Endothelial cell of umbilical vein (primary cell): Measurements from ENCODE around the gene TMEM220. TPM values are rescaled to one million over a fixed set of nuclear protein-coding genes. Genes with fewer than 3 reads are reported as not detected.

Source experiments
- BruUV-seq: library from RNA; stranded (reverse); fragments of 400-500 nt; replicated peaks from 2 replicates; lab custom pipeline; 2021; lab: Mats Ljungman, UMichigan
- CTCF ChIA-PET: fragments of 300-600, 350-600 bp; sonication (Branson Sonifier 250); formaldehyde crosslinking; loops from one replicate; lab custom pipeline; 2021; ENCODE audit warnings: antibody characterized with exemption, inconsistent platforms; lab: Charles Lee
- POLR2A ChIA-PET: fragments of 300-600, 350-600 bp; sonication (Branson Sonifier 250); formaldehyde crosslinking; loops from one replicate; lab custom pipeline; 2021; ENCODE audit warnings: antibody characterized with exemption, inconsistent platforms; lab: Charles Lee
- DNase-seq: peaks from one replicate; pipeline ENCODE4 v3.0.0-alpha.2; 2011; ENCODE audit warnings: low read depth, low spot score
- FAIRE-seq: peaks from 2 replicates; lab custom pipeline; 2011; peaks lifted over from hg19 to GRCh38; lab: Jason Lieb, UNC
- H2AFZ ChIP-seq: 2 replicates; pipeline ENCODE4 v1.6.0; 2012; ENCODE audit warnings: low read depth, low read length, control low read depth, inconsistent platforms
- H3K27ac ChIP-seq: 2 replicates; pipeline ENCODE4 v1.5.1; 2011; ENCODE audit warnings: low read depth, mild to moderate bottlenecking, control low read depth, low read length, moderate library complexity; ENCODE audit not compliant: insufficient read depth
- H3K27me3 ChIP-seq, 2 experiments: 2 replicates each; pipeline versions ENCODE4 v1.6.0 to v1.6.1; 2011; ENCODE audit warnings: low read length in 2 of 2, mixed read lengths in 1 of 2; ENCODE audit not compliant: control insufficient read depth in 2 of 2, insufficient read depth in 2 of 2
- H3K36me3 ChIP-seq, 2 experiments: 2 replicates in 1 of 2; 3 replicates in 1 of 2; pipeline ENCODE4 v1.5.1; 2011; ENCODE audit warnings: low read length in 2 of 2, mild to moderate bottlenecking in 1 of 2, moderate library complexity in 1 of 2; ENCODE audit not compliant: control insufficient read depth in 2 of 2, insufficient read depth in 2 of 2; ENCODE audit errors: extremely low read depth in 1 of 2
- H3K4me1 ChIP-seq: 3 replicates; pipeline ENCODE4 v1.5.1; 2011; ENCODE audit warnings: mild to moderate bottlenecking, low read length; ENCODE audit not compliant: control insufficient read depth, insufficient read depth; ENCODE audit errors: extremely low read depth
- H3K4me2 ChIP-seq: 2 replicates; pipeline ENCODE4 v1.6.1; 2011; ENCODE audit warnings: low read length, control low read depth, mixed read lengths; ENCODE audit not compliant: insufficient read depth
- H3K4me3 ChIP-seq, 3 experiments: fragments of 200-600 bp in 1 of 3; sonication (generic), shearing (Covaris generic) in 1 of 3; replicated peaks in 1 of 3; 2 replicates each; pipeline ENCODE4 v1.5.1; 2011 to 2016; ENCODE audit warnings: control low read depth in 3 of 3, low read length in 3 of 3, mild to moderate bottlenecking in 2 of 3, inconsistent platforms in 1 of 3, low read depth in 1 of 3, moderate library complexity in 1 of 3; ENCODE audit not compliant: insufficient read depth in 1 of 3
- H3K79me2 ChIP-seq: 2 replicates; pipeline ENCODE4 v1.6.0; 2012; ENCODE audit warnings: low read length, inconsistent platforms; ENCODE audit not compliant: control insufficient read depth, insufficient read depth
- H3K9ac ChIP-seq: replicated peaks from 2 replicates; pipeline ENCODE3; 2011; ENCODE audit warnings: low read length, control low read depth; ENCODE audit not compliant: insufficient read depth; ENCODE audit errors: extremely low read depth
- H3K9me1 ChIP-seq: replicated peaks from 3 replicates; pipeline ENCODE4 v1.6.0; 2011; ENCODE audit warnings: mild to moderate bottlenecking, low read length; ENCODE audit not compliant: control insufficient read depth, insufficient read depth; ENCODE audit errors: extremely low read depth
- H3K9me3 ChIP-seq: replicated peaks from 2 replicates; pipeline ENCODE4 v1.5.1; 2012; ENCODE audit warnings: low read length, inconsistent platforms; ENCODE audit not compliant: control insufficient read depth, insufficient read depth
- H4K20me1 ChIP-seq: replicated peaks from 2 replicates; pipeline ENCODE3; 2011; ENCODE audit warnings: mild to moderate bottlenecking, low read length; ENCODE audit not compliant: control insufficient read depth, insufficient read depth; ENCODE audit errors: extremely low read depth
- CTCF ChIP-seq, 2 donors: IDR thresholded peaks; 1 replicate in 1 of 2; 2 replicates in 1 of 2; pipeline ENCODE4 v1.5.1; 2011; ENCODE audit warnings: low read length in 2 of 2, mild to moderate bottlenecking in 2 of 2, moderate library complexity in 2 of 2, control low read depth in 1 of 2, inconsistent platforms in 1 of 2, low read depth in 1 of 2; ENCODE audit not compliant: insufficient read depth in 1 of 2; ENCODE audit errors: extremely low read depth in 1 of 2
- EZH2 ChIP-seq: IDR thresholded peaks from 2 replicates; pipeline ENCODE4 v1.6.1; 2012; ENCODE audit warnings: borderline replicate concordance, low read depth, mild to moderate bottlenecking, moderate library complexity, low read length, inconsistent platforms; ENCODE audit not compliant: severe bottlenecking
- FOS ChIP-seq: IDR thresholded peaks from 2 replicates; pipeline ENCODE4 v1.6.1; 2011; ENCODE audit warnings: mild to moderate bottlenecking, low read length, moderate library complexity, borderline replicate concordance; ENCODE audit not compliant: insufficient read depth
- GATA2 ChIP-seq: IDR thresholded peaks from 2 replicates; pipeline ENCODE4 v1.7.0; 2011; ENCODE audit warnings: low read depth, mild to moderate bottlenecking, moderate library complexity, mixed read lengths, low read length; ENCODE audit not compliant: insufficient read length, insufficient read depth
- JUN ChIP-seq: IDR thresholded peaks from 2 replicates; pipeline ENCODE4 v1.6.1; 2011; ENCODE audit warnings: borderline replicate concordance, low read depth; ENCODE audit not compliant: insufficient read length, insufficient read depth
- MAX ChIP-seq: IDR thresholded peaks from 2 replicates; pipeline ENCODE4 v1.6.1; 2011; ENCODE audit not compliant: insufficient read depth, insufficient read length
- MYC ChIP-seq: IDR thresholded peaks from one replicate; pipeline ENCODE4 v1.6.1; 2011; ENCODE audit warnings: mild to moderate bottlenecking, low read depth, low read length
- POLR2A ChIP-seq: IDR thresholded peaks from 2 replicates; pipeline ENCODE4 v1.6.1; 2012; ENCODE audit warnings: low read depth, mild to moderate bottlenecking, control low read depth, low read length
- POLR2AphosphoS5 ChIP-seq: IDR thresholded peaks from 2 replicates; pipeline ENCODE4 v1.6.1; 2012; ENCODE audit warnings: low read depth, mild to moderate bottlenecking, control low read depth, low read length, moderate library complexity; ENCODE audit not compliant: insufficient read depth
- dilution Hi-C: fragments of 300-500 bp; cut with MboI; formaldehyde crosslinking; loops from one replicate; pipeline ENCODE4 v1.15.0; 2019; ENCODE audit warnings: low sequenced_read_pairs; ENCODE audit not compliant: extremely low pct_ligation_motif_present
- intact Hi-C: fragments of 100-400 bp; cut with micrococcal nuclease; formaldehyde crosslinking; loops from one replicate; pipeline ENCODE4 v1.10.0; 2022
- polyA plus RNA-seq, 4 experiments: library from polyadenylated mRNA; depleted of rRNA in 3 of 4; stranded (reverse) in 3 of 4; unstranded in 1 of 4; fragments of >200 nt; gene quantifications; 2 replicates each; pipeline versions ENCODE4 v1.2.1 to v1.2.3, GENCODE V29; 2011 to 2012; ENCODE audit warnings: missing spikeins in 1 of 4
- total RNA-seq: library from RNA; stranded (reverse); gene quantifications from 2 replicates; pipeline ENCODE4 v1.2.3, GENCODE V29; 2021

The TMEM220 gene
- total and polyA plus RNA-seq, 2 donors (not counting 3 experiments of a cell fraction or from before 2014, with no cell fraction given): 3.6 to 11.2 TPM

GRCh38 chr17:10726196-10726595 is 3.6 kb downstream of the TMEM220 start:
- FAIRE-seq (no peak), DNase-seq (no peak)
- H3K79me2 ChIP-seq: no peaks in the 10 kb centered on the region
- no peak overlapping the region for H3K9ac ChIP-seq
- H3K4me2 ChIP-seq: no peak overlapping the region
- no peaks in the 10 kb centered on the region for H3K9me1 ChIP-seq
- H4K20me1 ChIP-seq: no peaks in the 10 kb centered on the region
- dilution Hi-C loops: no loop called here
- BruUV-seq: no TSS peak
- TF ChIP-seq MYC (no peak), MAX (no peak), POLR2AphosphoS5 (no peak), POLR2A (no peak)
- CTCF ChIA-PET: no interaction called here
- H3K4me3 ChIP-seq: no peak overlapping the region
- no peak overlapping the region for H3K27ac ChIP-seq
- no peaks in the 10 kb centered on the region for H3K36me3 ChIP-seq
- H2AFZ ChIP-seq: no peak overlapping the region
- H3K4me1 ChIP-seq: peaks cover 6% of the 10 kb centered on the region
- POLR2A ChIA-PET: no interaction called here
- no peaks in the 10 kb centered on the region for H3K9me3 ChIP-seq
- no peaks in the 10 kb centered on the region for H3K27me3 ChIP-seq
- intact Hi-C loops: no loop called here

GRCh38 chr17:10725262-10725661 is 4.6 kb downstream of the TMEM220 start:
- CTCF ChIA-PET: no interaction called here
- FAIRE-seq: no peak
- H3K9ac ChIP-seq: no peak overlapping the region
- no peaks in the 10 kb centered on the region for H3K9me1 ChIP-seq
- DNase-seq: no peak
- dilution Hi-C loops: no loop called here
- no TSS peak for BruUV-seq
- H3K9me3 ChIP-seq: no peaks in the 10 kb centered on the region
- no peak overlapping the region for H3K27ac ChIP-seq
- H4K20me1 ChIP-seq: no peaks in the 10 kb centered on the region
- no peak overlapping the region for H3K4me3 ChIP-seq
- intact Hi-C loops: no loop called here
- no peak for TF ChIP-seq CTCF (IDR thresholded peaks at IDR 0.05; ENCODE audit: extremely low read depth in 1 of 2, insufficient read depth in 1 of 2, low read depth in 1 of 2, low read length in 2 of 2)
- TF ChIP-seq GATA2: no peak
- no peak for TF ChIP-seq POLR2AphosphoS5
- no peak for TF ChIP-seq JUN
- TF ChIP-seq EZH2: no peak
- TF ChIP-seq MYC: no peak
- TF ChIP-seq FOS: no peak
- no peak for TF ChIP-seq POLR2A
- no peak for TF ChIP-seq MAX
- H3K36me3 ChIP-seq: no peaks in the 10 kb centered on the region
- POLR2A ChIA-PET: no interaction called here
- H3K27me3 ChIP-seq: no peaks in the 10 kb centered on the region
- H3K4me1 ChIP-seq: no peaks in the 10 kb centered on the region
- no peaks in the 10 kb centered on the region for H3K79me2 ChIP-seq
- no peak overlapping the region for H3K4me2 ChIP-seq
- no peak overlapping the region for H2AFZ ChIP-seq
